GM19455 (cell line): ENCODE measurements around the gene STIM2.
"Not testable (repeated sequence)": the region's sequence is repeated elsewhere in the genome, so short reads cannot be mapped to it uniquely, and the experiment has no call there.

ENCODE experiments used
- ATAC-seq: cut with Tn5 transposase; IDR thresholded peaks from one replicate; pipeline ENCODE4 v1.9.1; 2021; ENCODE audit not compliant: unreplicated experiment

The STIM2 gene

DNA sequence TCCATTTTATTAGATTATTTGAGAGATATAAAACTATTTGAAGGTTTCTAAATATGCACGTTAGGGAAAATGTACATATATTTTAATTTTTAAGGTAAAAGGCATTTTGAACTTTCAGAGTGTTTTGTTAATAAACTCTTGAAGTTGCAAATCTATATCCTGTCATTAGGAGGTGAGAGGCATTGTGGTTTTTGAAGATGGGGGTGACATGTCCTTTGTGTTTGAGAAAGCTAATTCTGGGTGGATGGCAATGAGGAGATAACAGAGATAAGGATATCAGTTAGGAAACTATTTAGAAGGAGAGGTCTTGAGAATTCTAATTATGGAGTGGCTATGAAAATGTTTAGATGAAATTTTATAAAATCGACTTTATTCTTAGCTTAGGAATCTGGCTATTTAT lies 6.1 kb downstream of the STIM2 start:
- ATAC-seq: no peak

DNA sequence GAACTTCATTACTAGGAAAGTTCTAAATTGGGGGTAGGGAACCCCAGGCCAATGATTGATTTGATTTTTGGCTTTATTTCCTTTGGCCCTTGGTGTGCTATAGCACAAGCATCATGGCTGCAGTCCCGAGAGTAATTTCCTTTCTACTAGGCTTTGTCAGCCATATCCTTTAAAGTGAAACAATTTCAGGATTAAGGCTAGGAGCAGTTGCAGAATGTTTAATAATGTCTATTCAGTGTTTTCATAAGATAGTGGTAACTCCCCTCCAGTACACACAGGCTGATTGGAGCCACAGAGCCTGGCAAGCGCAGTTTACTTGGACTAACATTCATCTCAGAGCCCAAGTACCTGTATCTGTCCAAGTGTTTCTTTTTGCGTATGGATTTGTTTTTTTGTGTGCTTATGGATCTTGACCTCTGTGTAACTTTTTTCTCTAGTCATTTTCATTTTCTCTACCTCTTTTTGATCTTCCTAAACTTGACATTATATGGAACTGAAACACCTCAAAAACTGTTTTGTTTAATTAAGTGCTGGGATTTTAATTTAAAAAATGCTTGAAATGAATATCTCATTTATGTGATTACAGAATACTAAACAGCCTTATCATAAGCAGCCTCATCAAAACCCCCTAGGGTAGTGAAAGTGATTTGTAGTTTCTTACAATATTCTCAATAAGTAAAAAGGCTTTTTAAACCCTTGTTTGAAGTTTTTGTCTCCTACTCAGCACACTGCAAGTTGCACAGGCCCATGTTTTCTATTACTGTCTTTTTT lies 7.5 kb downstream of the STIM2 start:
- no peak for ATAC-seq

DNA sequence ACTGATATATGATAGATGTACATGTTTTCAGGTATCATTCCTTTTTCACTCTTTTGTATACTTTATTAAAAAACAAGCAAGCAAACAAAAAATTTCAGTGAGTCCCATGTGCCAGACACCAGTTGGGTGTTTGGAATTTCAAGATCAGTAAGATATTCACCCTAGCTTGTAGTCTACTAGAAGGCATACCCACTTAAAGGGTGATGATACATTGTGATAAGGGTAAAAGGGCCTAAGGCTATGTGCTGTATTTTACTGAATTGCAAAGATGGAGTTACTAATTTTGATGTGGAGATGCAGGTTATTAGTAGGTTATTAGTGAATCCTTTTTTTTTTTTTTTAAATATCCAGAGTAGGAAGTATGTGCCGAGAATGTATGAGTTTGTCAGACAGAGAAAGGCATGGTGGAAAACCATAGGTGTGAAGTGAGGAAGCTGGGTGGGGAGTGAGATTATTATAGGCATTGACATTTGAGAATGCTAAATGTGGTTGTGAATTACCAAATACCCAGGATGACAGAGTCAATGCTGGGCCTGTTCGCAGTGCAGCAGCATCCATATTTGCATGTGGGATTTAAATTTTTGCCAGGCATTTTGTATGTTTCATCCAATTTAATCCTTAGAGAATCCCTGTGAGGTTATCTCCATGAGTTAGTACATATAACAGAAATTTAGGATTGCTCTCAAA lies 10.1 kb downstream of the STIM2 start:
- ATAC-seq: no peak

DNA sequence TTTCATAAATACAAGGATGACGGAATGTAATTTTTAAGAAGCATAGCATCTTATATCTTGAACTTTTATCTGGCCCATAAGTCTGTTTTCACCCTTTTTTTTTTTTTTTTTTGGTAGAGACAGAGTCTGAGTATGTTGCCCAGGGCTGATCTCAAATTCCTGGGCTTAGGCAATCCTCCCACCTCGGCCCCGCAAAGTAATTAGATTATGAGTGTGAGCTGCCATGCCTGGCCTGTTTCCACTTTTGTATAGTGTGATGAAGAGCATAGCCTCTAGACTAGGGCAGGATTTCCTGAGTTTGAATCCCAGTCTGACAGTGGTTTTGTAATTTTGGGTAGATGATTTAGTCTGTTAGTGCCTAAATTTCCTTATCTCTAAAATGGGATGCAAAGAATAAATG lies 11.0 kb downstream of the STIM2 start:
- ATAC-seq: no peak

DNA sequence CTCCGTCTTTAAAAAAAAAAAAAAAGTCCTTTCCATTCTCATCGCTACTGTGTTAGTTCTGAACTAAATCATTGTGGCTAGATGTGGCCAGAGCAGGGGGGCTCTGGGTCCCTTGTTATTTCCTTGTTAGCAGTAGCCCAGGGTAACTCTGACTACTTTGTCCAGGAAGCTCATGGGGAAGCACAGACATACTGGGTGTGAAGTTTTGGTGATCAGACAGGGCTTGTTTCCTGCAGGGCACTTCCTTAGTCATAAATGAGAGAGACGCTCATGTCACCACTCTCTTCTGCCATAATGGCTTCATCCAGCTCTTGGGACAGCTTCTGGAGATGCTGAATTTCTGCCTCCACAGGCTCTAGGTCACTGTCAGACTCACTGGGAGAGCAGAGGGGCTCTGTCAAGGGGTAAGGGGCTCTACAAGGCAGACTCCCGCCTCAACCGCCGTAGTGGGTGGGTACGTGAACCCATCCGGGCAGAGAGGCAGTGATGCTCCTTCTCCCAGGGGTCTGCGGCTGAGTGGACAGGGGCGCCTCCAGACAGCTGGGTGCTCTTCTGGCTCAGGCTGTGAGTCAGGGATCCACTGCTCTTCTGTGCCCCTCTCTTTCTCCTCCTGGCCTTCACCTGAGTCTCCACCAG lies 12.9 kb downstream of the STIM2 start:
- no peak for ATAC-seq

DNA sequence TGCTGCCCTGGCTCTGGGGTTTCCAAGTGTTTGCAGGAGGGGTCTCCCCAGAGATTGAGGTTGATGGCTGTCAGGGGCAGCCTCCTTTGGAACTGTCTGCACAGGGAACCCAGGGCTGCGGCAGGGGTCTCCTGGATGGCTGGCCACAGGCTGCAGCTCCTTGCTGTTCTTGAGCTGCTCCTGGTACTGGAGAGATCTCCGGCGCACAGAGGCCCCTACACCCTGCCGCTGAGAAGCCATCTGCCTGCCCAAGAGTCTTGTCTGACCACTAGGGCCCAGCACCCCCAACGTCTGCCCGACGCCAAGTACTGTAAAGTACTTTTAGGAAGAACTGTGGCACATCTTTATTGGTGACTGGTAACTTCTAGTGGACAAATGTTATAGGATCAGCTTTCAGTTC lies 13.5 kb downstream of the STIM2 start:
- no peak for ATAC-seq

DNA sequence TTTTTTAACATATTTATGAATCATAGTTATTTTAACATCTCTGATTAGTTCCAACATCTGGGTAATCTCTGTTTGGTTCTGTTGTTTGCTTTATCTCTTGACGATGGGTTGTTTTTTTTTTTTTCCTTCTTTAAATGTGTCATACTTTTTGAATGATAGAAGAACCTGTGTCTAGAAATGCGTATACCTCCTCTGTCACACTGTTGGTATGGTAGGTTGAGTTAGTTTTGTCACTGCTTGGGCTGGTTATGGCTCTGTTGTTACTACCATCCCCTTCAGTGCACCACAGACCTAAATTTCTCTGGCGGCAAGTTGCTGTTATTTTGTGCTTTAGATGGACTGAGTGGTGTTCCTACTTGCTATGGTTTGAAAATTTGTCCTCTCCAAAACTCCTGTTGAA lies 16.8 kb downstream of the STIM2 start:
- ATAC-seq: no peak

DNA sequence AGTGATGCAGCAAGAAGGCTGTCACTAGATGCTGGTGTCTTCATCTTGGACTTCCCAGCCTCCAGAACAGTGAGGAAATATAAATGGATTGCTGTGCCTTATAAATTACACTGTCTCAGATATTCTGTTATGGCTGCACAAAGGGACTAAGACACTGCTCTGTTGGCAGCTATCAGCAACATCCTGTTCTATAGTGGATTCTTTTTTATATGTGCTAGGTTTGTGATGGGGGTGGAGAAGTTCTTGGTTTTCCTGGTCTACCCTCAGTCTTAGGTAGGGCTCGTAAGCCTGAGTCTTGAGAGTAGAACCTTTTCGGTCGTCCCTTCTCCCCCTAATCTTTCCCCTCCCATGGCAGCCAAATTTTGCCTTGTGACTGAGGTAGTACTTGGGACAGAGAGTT lies 17.3 kb downstream of the STIM2 start:
- ATAC-seq: no peak

DNA sequence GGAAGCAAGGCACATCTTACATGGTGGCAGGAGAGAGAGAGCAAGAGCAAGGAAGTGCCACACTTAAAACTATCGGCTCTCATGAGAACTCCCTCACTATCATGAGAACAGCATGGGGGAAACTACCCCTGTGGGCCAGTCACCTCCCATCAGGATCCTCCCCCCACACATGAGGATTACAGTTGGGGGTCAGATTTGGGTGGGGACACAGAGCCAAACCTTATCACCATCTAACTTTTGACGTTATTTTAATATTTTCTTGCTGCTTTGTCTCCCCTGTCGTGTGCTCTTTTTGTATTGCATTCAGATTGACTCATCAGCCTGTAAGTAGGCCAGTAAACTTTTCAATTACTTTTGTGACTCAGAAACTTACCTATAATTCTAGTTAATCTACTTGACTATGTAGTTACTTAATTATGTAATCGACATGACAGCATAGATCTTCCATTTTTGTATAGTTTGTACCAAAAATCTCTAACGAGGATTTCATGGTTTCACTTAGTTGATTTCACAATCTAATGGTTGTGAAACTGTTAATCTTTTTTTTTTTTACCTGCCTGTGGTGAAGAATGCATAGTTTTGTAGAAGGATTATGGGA lies 18.3 kb downstream of the STIM2 start:
- no peak for ATAC-seq

DNA sequence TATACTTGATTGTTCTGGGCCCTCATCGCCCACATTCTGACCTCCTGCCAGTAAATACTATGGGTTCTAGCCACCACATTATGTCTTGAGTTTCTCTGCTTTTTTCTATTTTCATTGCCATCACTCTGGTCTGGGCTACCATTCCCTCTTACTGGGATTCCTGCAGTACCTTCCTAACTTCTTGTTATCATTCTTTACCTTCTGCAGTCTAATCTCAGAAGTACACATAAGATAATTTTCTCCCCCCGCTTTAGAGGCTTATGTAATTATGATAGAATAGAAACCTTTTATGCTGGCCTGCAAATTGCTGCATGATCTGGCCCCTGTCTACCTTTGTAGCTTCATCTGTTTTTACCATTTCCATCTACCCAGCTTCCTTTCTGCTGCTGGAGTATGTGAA lies 19.2 kb downstream of the STIM2 start:
- no peak for ATAC-seq

DNA sequence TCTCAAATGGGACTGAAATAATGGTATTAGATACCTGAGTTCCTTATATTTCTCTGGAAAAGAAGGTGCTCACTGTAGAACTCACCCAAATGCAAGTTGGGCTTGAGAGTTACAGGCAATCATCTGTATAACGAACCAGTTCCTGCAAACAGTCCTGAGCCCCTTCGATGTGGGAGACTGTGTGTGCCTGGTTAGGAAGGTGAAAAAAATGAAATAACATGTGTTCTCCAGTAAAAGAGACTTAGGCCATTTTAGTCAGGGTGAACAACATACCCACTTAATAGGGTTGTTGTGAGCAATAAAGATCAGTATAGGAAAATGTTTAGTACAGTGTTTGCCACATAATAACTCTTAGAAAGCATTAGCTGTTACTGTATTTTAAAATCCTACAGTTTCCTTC lies 23.4 kb downstream of the STIM2 start:
- ATAC-seq: no peak

DNA sequence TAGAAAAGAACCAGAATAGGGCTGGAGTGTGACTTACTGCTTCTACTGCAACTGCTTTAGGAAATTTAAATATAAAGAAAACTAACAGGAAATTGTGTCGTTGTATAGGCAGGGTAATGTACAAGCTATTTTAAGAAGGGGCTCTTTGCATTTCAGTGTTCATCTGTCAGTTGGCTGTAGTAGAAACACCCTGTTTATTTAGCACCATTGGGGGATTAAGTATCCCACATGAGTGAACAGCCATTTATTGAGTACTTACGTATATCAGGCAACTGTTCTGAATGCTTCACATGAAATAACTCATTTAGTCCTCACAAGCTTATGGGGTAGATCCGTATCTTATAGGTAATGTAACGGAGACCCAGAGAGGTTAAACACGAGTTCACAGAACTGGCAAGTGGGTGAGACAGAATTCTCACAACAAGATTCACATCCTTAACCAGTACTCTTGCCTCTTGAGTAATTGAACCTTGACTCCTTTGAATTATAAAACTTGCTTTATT lies 23.9 kb downstream of the STIM2 start:
- ATAC-seq: peak; percentile 45

DNA sequence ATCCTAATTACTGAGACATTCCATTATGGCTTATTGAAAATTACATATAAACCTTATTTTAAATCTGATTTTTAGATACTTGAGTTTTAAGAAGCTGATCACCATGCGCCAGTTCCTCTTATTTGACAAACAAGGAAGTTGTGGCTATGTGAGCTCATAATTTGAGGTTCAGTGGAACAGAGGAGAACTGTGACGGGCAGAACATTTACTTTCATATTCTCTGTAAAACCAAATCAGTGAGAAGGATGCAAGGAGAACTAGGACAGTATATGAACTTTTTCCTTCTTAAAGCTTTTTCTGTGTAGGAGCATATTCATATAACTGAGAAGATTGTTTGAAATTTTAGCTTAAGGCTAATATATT lies 25.3 kb downstream of the STIM2 start:
- peak; percentile 81 for ATAC-seq

DNA sequence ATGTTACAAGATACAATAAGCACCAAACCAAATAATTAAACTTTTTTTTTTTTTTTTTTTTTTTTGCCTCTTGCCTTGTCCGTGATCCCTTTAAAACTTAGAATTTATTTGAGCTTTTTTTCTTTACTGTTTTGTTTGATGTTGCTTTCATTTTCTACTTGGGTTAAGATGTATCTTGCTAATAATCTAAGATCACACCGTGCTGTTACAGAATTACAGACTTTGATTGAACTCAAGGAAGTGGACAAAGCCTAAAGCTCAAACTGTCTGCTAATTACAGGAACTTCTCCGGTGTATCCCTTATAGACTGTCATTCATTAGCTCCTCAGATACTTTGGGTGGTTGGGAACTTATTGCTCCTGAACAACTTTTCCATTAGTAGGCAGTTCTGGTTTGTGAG lies 26.5 kb downstream of the STIM2 start:
- ATAC-seq: no peak

DNA sequence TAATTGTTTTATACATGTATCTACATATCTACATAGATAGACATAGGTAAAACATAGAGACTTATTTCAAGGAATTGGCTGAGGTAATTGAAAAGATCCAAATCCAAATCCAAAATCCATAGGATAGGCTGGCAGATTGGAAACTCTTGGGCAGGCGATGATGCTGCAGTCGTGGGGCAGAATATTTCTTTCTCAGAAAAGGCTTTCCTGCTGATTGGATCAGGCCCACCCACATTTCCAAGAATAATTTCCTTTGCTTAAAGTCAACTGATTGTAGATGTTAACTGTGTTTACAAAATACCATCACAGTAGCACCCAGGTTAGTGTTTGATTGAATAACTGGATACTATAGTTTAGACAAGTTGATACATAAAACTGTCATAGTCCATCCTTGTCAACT lies 27.2 kb downstream of the STIM2 start:
- no peak for ATAC-seq

DNA sequence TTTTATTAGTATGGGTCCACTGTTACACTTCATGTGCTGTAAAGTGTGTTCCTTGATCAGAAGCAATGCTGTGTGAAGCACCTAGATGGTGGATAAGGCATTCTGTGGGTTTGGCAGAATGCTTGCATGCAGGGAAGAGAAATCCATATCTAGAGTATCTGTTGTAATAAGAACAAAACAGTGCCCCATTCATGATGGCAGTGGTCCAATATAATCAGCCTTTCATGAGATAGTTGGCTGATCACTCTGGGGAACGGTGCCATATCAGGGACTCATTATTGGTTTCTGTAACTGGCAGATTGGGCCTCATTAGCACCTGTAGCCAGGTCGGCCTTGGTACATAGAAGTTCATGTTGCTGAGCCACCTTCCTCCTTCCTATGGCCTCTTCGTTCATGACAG lies 28.7 kb downstream of the STIM2 start:
- ATAC-seq: no peak

DNA sequence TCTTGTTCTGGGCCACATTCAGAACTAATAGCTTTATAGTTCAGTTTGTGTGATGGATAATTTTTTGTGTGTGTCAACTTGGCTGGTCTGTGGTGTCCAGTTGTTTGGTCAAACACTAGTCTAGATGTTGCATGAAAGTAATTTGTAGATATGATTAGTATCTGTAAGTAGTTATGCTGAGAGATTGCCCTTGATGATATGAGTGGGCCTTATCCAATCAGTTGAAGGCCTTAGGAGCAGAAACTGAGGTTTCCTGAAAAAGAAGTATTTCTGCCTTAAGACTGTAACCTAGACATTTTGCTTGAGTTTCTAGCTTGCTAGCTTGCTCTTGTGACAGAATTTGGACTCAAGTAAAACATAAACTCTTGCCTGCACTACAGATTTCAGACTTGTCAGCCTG lies 30.4 kb downstream of the STIM2 start:
- ATAC-seq: no peak

DNA sequence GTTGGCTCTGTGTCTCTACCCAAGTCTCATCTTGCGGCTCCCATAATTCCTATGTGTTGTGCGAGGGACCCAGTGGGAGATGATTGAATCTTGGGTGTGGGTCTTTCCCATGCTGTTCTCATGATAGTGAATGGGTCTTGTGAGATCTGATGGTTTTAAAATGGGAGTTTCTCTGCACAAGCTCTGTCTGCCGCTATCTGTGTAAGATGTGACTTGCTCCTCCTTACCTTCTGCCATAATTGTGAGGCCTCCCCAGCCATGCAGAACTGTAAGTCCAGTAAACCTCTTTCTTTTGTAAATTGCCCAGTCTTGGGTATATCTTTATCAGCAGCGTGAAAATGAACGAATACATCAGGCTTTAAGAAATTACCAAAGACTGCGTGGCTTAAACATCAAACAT lies 31.2 kb downstream of the STIM2 start:
- ATAC-seq: no peak

DNA sequence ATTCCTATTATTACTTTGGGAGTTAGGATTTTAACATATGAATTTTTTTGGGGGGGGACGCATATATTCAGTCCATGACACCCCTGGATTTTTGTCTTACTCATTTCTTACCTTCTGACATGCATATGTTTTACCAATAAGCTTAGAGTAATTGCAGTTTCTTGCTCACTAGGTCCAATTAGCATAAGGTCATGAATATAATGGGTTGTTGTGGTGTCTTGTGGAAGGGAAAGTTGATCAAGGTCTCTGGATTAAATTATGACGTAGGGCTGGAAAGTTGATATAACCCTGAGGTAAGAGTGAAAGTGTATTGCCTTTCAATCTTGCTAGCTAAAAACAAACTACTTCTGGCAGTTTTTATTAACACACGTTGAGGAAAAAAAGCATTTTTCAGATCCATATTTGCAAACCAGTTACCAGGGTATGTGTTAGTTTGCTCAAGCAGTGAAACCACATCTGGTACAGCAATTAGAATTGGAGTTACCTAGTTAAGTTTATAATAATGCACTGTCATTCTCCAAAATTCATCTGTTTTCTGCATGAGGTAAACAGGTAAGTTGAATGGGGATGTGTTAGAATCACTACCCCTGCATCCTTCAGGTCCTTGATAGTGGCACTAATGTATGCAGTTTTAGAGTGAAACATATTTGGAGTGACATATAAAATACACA lies 32.0 kb downstream of the STIM2 start:
- no peak for ATAC-seq

DNA sequence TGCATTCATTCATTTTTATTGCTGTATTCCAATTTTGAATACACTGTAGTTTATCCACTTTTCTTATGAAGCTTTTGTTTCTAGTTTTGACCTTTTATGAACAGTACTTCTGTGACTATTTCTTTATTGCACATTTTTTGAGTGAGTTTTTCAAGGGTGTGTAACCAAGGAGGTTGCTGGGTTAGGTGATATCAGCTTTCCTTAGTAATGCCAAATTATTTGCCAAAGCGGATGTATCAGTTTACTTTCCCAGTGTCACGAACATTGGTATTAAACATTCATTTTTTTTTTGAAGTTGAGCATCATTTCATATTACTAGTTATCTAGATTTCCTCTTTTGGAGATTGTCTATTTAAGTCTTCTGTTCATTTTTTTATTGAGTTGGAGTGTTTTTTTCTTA lies 32.9 kb downstream of the STIM2 start:
- no peak for ATAC-seq

DNA sequence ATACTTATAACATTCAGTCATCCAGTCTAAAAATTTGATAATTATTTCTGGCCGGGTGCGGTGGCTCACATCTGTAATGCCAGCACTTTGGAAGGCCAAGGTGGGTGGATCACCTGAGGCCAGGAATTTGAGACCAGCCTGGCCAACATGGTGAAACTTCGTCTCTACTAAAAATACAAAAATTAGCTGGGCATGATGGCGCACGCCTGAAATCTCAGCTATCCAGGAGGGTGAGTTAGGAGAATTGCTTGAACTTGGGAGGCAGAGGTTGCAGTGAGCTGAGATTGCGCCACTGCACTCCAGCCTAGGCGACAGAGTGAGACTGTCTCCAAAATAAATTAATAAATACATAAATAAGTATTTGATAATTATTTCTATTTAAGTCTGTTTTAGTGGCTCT lies 34.2 kb downstream of the STIM2 start:
- not testable (repeated sequence) for ATAC-seq
